Muscle layer of duodenum (tissue), 2 donors: Measurements from ENCODE around the gene NEK11.
"Not testable (repeated sequence)": the region's sequence is repeated elsewhere in the genome, so short reads cannot be mapped to it uniquely, and the experiment has no call there.

Source experiments
- H3K27ac ChIP-seq: one replicate; pipeline ENCODE4 v1.7.0; 2013; ENCODE audit warnings: mild to moderate bottlenecking, low read length
- H3K27me3 ChIP-seq: one replicate; pipeline ENCODE4 v1.7.0; 2013; ENCODE audit warnings: low read depth, mild to moderate bottlenecking, control low read depth, low read length
- H3K36me3 ChIP-seq, 2 donors: one replicate each; pipeline ENCODE4 v1.7.0; 2013; ENCODE audit warnings: low read length in 2 of 2, control low read depth in 1 of 2, mild to moderate bottlenecking in 1 of 2; ENCODE audit not compliant: insufficient read depth in 2 of 2, control insufficient read depth in 1 of 2
- H3K4me1 ChIP-seq, 2 donors: one replicate each; pipeline ENCODE4 v1.7.0; 2013; ENCODE audit warnings: low read length in 2 of 2, mild to moderate bottlenecking in 2 of 2, control low read depth in 1 of 2, moderate library complexity in 1 of 2; ENCODE audit not compliant: insufficient read depth in 2 of 2, control insufficient read depth in 1 of 2
- H3K4me3 ChIP-seq, 2 donors: one replicate each; pipeline ENCODE4 v1.7.0; 2013; ENCODE audit warnings: low read length in 2 of 2, low read depth in 1 of 2, mild to moderate bottlenecking in 1 of 2
- H3K9me3 ChIP-seq, 2 donors: one replicate each; pipeline ENCODE4 v1.7.0; 2013; ENCODE audit warnings: low read length in 2 of 2, control low read depth in 1 of 2, mild to moderate bottlenecking in 1 of 2; ENCODE audit not compliant: control insufficient read depth in 1 of 2
- donor health status: healthy.

NEK11 gene

DNA sequence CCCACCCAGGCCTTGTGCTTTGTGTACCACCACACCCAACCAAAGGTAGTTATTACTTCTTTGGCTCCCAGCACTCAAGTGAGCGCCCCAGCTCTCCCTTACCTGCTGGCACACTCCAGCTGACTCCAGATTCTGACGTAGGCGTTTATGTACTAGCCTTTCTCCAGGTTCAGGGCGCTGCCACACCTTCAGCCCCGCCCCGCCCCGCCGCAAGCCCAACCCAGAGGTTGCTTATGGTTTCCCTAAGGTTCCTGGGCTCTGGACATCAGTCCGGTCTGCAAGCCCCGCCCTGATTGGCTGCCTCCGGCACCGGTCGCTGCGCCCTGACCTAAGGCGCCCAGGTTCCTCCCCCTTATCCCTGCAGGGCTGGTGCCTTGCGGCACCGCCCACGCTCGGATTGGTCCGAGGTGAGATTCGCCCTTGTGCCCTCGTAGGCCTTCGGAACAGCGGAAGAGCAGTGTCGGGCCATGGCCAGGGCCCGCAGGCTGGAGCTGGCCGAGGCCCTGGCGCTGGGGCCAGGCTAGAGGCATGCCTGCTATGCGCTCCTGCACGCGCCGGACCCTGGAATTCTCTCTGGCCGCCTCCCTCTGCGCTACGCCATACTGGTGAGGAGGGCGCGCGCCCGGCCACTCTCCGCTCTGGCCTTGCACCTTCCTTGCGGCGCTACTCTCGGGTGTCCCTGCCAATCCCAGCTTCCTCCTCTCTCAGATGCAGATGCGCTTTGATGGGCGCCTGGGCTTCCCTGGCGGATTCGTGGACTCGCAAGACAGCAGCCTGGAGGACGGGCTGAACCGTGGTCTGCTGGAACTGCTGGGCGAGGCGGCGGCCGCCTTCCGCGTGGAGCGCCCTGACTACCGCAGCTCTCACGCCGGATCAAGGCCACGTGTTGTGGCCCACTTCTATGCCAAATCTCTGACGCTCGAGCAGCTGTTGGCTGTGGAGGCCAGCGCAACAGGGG is 335.1 kb downstream of the NEK11 start:
- peak overlapping the region; percentile 51 for H3K27ac ChIP-seq
- no peaks in the 10 kb centered on the region for H3K27me3 ChIP-seq
- H3K9me3 ChIP-seq: no peaks in the 10 kb centered on the region
- peak overlapping the region; percentile 45 to 83 for H3K4me3 ChIP-seq
- H3K4me1 ChIP-seq: peaks cover 0 to 15% of the 10 kb centered on the region in 2 donors
- no peaks in the 10 kb centered on the region for H3K36me3 ChIP-seq

DNA sequence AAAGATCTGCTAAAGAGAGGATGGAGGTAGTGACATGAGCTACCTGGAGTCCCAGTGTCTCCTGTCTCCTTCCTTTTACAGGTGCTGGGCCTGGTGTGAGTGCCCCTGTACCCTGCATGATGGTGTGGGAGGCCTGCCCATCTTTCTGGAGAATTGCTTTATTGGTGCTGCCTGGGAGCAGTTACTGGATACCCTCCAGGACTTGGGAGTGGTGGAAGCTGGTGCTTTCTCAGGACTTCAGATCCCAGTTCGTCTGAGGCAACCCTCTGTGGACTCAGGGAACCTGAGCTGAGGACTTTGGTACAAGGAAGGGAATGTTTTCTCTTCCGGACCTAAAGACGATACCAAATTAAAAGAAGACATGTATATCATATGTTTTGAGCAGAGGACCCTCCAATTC is 336.6 kb downstream of the NEK11 start:
- Histone ChIP-seq H3K27ac (no peak overlapping the region), H3K4me1 (peaks cover 0 to 15% of the 10 kb centered on the region in 2 donors), H3K27me3 (no peaks in the 10 kb centered on the region), H3K9me3 (no peaks in the 10 kb centered on the region), H3K36me3 (no peaks in the 10 kb centered on the region), H3K4me3 (peak overlapping the region in 1 of 2 donors; percentile 45)

DNA sequence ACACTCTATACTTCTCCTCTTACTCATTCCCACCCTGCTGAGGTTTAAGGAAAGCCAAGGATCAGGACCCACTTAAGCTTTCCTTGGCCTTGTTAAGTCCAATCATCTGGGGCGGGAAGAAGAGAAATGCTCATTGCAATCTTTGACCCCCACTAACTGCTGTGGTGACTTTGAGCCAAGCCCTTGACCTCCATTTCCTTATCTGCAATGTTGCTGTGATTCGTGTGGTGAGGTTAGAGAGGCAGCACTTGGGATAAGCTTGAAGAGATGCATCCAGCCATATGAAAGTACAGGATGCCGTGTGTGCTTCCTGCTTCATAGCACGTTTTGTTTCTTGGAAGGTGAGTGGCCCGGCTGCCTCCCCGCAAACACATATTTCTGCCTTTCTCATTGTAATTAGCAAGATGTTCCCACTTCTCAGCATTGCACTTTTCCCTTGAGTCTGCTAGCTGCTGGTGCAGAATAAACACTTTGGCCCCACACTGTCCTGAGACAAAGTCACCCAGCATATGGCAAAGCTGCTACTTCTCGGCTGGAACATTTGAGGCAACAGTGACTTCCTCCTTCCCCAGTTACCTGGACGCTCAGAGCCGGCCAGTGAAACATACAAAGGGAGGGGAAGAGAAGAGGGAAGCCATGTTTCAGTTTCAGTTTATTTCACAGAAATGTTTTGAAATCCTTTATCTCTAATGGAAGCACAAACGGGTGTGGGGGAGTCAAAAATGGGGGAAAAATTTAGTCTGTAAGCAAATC is 344.4 kb downstream of the NEK11 start:
- Histone ChIP-seq H3K9me3 (no peaks in the 10 kb centered on the region), H3K36me3 (peaks cover 0 to 15% of the 10 kb centered on the region in 2 donors)

DNA sequence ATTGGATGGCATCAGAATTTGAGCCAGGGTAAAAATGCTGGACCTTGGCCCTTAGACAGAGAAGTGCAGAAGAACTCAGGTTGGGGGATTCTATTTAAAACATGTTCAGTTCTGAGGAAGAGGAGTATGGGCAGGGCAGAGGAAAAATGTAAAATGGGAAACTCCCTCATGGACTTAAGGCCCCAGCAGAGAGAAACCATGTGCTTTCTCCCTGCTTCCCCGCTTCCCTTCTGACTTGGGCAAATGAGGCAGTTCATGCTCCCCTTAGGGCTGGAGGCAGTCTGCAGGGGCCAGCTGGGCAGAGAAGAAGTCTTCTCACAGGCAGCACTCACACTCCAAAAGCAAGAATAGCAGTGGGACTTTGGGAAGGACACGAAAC is 345.0 kb downstream of the NEK11 start:
- H3K27ac ChIP-seq: no peak overlapping the region
- no peaks in the 10 kb centered on the region for H3K9me3 ChIP-seq
- no peak overlapping the region for H3K4me3 ChIP-seq
- no peaks in the 10 kb centered on the region for H3K4me1 ChIP-seq
- no peaks in the 10 kb centered on the region for H3K27me3 ChIP-seq
- H3K36me3 ChIP-seq: peaks cover 0 to 19% of the 10 kb centered on the region in 2 donors

More for the DNA sequence above, 344.4 kb downstream of the NEK11 start:
- H3K4me3 ChIP-seq: no peak overlapping the region
- H3K27ac ChIP-seq: no peak overlapping the region
- H3K4me1 ChIP-seq: no peaks in the 10 kb centered on the region
- no peaks in the 10 kb centered on the region for H3K27me3 ChIP-seq

GRCh38 chr3:131374741-131375140 is 348.1 kb downstream of the NEK11 start:
- H3K27me3 ChIP-seq: no peaks in the 10 kb centered on the region
- no peak overlapping the region for H3K27ac ChIP-seq
- H3K4me3 ChIP-seq: no peak overlapping the region
- peaks cover 0 to 4% of the 10 kb centered on the region in 2 donors for H3K4me1 ChIP-seq
- no peaks in the 10 kb centered on the region for H3K9me3 ChIP-seq
- peaks cover 0 to 19% of the 10 kb centered on the region in 2 donors for H3K36me3 ChIP-seq

- peaks cover 0 to 19% of the 10 kb centered on the region in 2 donors for H3K4me1 ChIP-seq
- peak overlapping the region; percentile 89 for H3K27ac ChIP-seq
- not testable (repeated sequence) for H3K9me3 ChIP-seq, H3K27me3 ChIP-seq
- H3K36me3 ChIP-seq: peaks cover 12 to 17% of the 10 kb centered on the region in 2 donors
- H3K4me3 ChIP-seq: peak overlapping the region; percentile 88 to 94
These were observed 354.3 kb downstream of the NEK11 start for GRCh38 chr3:131380821-131381444.

DNA sequence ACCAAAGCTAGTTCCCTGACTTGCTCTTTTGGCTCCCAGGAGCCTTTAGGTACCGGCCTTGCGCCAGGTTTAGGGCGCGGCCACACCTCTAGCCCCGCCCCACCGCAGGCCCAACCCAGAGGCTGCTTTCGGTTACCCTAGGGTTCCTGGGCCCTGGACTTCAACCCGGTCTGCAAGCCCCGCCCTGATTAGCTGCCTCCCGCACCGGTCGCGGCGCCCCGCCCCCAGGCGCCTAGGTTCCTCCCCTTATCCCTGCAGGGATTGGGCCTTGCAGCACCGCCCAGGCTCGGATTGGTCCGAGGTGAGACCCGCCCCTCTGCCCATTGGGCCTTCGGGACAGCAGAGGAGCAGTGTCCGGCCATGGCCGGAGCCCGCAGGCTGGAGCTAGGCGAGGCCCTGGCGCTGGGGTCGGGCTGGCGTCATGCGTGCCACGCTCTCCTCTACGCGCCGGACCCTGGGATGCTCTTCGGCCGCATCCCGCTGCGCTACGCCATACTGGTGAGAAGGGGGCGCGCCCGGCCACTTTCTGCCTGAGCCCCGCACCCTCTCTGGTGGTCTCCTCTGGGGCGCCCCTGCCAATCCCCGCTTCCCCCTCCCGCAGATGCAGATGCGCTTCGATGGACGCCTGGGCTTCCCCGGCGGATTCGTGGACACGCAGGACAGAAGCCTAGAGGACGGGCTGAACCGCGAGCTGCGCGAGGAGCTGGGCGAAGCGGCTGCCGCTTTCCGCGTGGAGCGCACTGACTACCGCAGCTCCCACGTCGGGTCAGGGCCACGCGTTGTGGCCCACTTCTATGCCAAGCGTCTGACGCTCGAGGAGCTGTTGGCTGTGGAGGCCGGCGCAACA is 355.0 kb downstream of the NEK11 start, which contains the start of gene NUDT16:
NUDT16 (plus strand) TSS at position 330 of the 847 bp plus-strand sequence; CDS start at position 361, 31 bp downstream.
- H3K27me3 ChIP-seq: no peaks in the 10 kb centered on the region
- H3K4me3 ChIP-seq: peak within 1 kb of the TSS; percentile 88 to 94
- no peaks in the 10 kb centered on the region for H3K9me3 ChIP-seq
- H3K36me3 ChIP-seq: peaks cover 11 to 12% of the 10 kb centered on the region in 2 donors
- H3K27ac ChIP-seq: peak within 1 kb of the TSS; percentile 89
- H3K4me1 ChIP-seq: peaks cover 0 to 19% of the 10 kb centered on the region in 2 donors

GRCh38 chr3:131386429-131387165 is 359.9 kb downstream of the NEK11 start:
- Histone ChIP-seq H3K9me3 (no peaks in the 10 kb centered on the region), H3K4me3 (no peak overlapping the region), H3K27ac (peak overlapping the region; percentile 67), H3K36me3 (peaks cover 11 to 12% of the 10 kb centered on the region in 2 donors), H3K4me1 (peaks cover 0 to 9% of the 10 kb centered on the region in 2 donors), H3K27me3 (no peaks in the 10 kb centered on the region)

- Histone ChIP-seq H3K4me3 (no peak overlapping the region), H3K4me1 (peaks cover 0 to 2% of the 10 kb centered on the region in 2 donors), H3K36me3 (peaks cover 10 to 12% of the 10 kb centered on the region in 2 donors), H3K27ac (peak overlapping the region; percentile 67), H3K9me3 (no peaks in the 10 kb centered on the region), H3K27me3 (no peaks in the 10 kb centered on the region)
These were observed 361.3 kb downstream of the NEK11 start for GRCh38 chr3:131387796-131388489.
